Trophoblast cell (in vitro differentiated cells and primary cell): Measurements from ENCODE around the gene DNAJC5G.
A peak's percentile ranks its signal among the peaks of the same experiment; 100 is the strongest.

ENCODE experiments used
- DNase-seq, 2 donors: peaks; one replicate each; pipeline ENCODE4 v3.0.0-alpha.2; 2016
- H2AFZ ChIP-seq: 2 replicates; pipeline ENCODE4 v1.6.1; 2013; ENCODE audit warnings: low read length, moderate library complexity, mild to moderate bottlenecking; ENCODE audit not compliant: insufficient read depth, poor library complexity
- H2AK5ac ChIP-seq: 2 replicates; pipeline ENCODE4 v1.6.1; 2013; ENCODE audit warnings: mild to moderate bottlenecking, low read length
- H2BK120ac ChIP-seq: 2 replicates; pipeline ENCODE4 v1.6.1; 2013; ENCODE audit warnings: low read length, mild to moderate bottlenecking, moderate library complexity; ENCODE audit not compliant: insufficient read depth, poor library complexity
- H2BK12ac ChIP-seq: 2 replicates; pipeline ENCODE4 v1.6.1; 2013; ENCODE audit warnings: mild to moderate bottlenecking, low read length, moderate library complexity
- H2BK5ac ChIP-seq: 2 replicates; pipeline ENCODE4 v1.6.1; 2013; ENCODE audit warnings: low read length, low read depth, moderate library complexity, mild to moderate bottlenecking; ENCODE audit not compliant: poor library complexity
- H3K14ac ChIP-seq: 2 replicates; pipeline ENCODE4 v1.6.1; 2013; ENCODE audit warnings: mild to moderate bottlenecking, low read length
- H3K18ac ChIP-seq: 2 replicates; pipeline ENCODE4 v1.6.1; 2013; ENCODE audit warnings: mild to moderate bottlenecking, low read length
- H3K23ac ChIP-seq: 2 replicates; pipeline ENCODE4 v1.6.1; 2013; ENCODE audit warnings: low read length
- H3K27ac ChIP-seq: 2 replicates; pipeline ENCODE4 v1.5.1; 2013; ENCODE audit warnings: low read depth, mild to moderate bottlenecking, inconsistent platforms, low read length, moderate library complexity
- H3K27me3 ChIP-seq: 2 replicates; pipeline ENCODE4 v1.6.1; 2013; ENCODE audit warnings: inconsistent platforms, mild to moderate bottlenecking, low read length, moderate library complexity; ENCODE audit not compliant: insufficient read depth
- H3K36me3 ChIP-seq, 2 experiments: 1 replicate in 1 of 2; 2 replicates in 1 of 2; pipeline ENCODE4 v1.6.1; 2013; ENCODE audit warnings: low read length in 2 of 2, mild to moderate bottlenecking in 2 of 2, moderate library complexity in 1 of 2; ENCODE audit not compliant: insufficient read depth in 2 of 2, control insufficient read depth in 1 of 2
- H3K4ac ChIP-seq: 2 replicates; pipeline ENCODE4 v1.6.1; 2013; ENCODE audit warnings: low read depth, mild to moderate bottlenecking, low read length, moderate library complexity
- H3K4me1 ChIP-seq, 2 experiments: 1 replicate in 1 of 2; 2 replicates in 1 of 2; pipeline ENCODE4 v1.6.1; 2013; ENCODE audit warnings: low read length in 2 of 2, mild to moderate bottlenecking in 2 of 2, moderate library complexity in 1 of 2; ENCODE audit not compliant: insufficient read depth in 2 of 2, control insufficient read depth in 1 of 2
- H3K4me2 ChIP-seq: 2 replicates; pipeline ENCODE4 v1.6.1; 2013; ENCODE audit warnings: inconsistent platforms, mild to moderate bottlenecking, low read length, moderate library complexity
- H3K4me3 ChIP-seq: 2 replicates; pipeline ENCODE4 v1.5.1; 2013; ENCODE audit warnings: mild to moderate bottlenecking, low read depth, low read length, inconsistent platforms
- H3K79me1 ChIP-seq: one replicate; pipeline ENCODE4 v1.6.1; 2013; ENCODE audit warnings: low read length
- H3K79me2 ChIP-seq: 2 replicates; pipeline ENCODE4 v1.6.1; 2013; ENCODE audit warnings: low read length, mild to moderate bottlenecking; ENCODE audit not compliant: control insufficient read depth, insufficient read depth, poor library complexity
- H3K9ac ChIP-seq: 2 replicates; pipeline ENCODE4 v1.6.1; 2013; ENCODE audit warnings: mild to moderate bottlenecking, low read length
- H3K9me3 ChIP-seq: 2 replicates; pipeline ENCODE4 v1.6.1; 2013; ENCODE audit warnings: low read depth, mild to moderate bottlenecking, control low read depth, inconsistent platforms, low read length; ENCODE audit not compliant: insufficient read depth
- H4K12ac ChIP-seq: 2 replicates; pipeline ENCODE4 v1.6.1; 2013; ENCODE audit warnings: low read depth, mild to moderate bottlenecking, low read length, moderate library complexity
- H4K8ac ChIP-seq: 2 replicates; pipeline ENCODE4 v1.6.1; 2013; ENCODE audit warnings: low read depth, mild to moderate bottlenecking, low read length, moderate library complexity
- H4K91ac ChIP-seq: one replicate; pipeline ENCODE4 v1.6.1; 2013; ENCODE audit warnings: low read depth, mild to moderate bottlenecking, low read length, moderate library complexity
- WGBS: extraction: QIAGEN DNeasy Blood & Tissue Kit; methylation state at CpG from one replicate; pipeline ENCODE4 v1.1.7; 2013; ENCODE audit warnings: missing lambda C conversion rate; ENCODE audit not compliant: insufficient read length, insufficient coverage; ENCODE audit errors: extremely low coverage; 5-methylcytosine and 5-hydroxymethylcytosine counted together

The DNAJC5G gene

DNA sequence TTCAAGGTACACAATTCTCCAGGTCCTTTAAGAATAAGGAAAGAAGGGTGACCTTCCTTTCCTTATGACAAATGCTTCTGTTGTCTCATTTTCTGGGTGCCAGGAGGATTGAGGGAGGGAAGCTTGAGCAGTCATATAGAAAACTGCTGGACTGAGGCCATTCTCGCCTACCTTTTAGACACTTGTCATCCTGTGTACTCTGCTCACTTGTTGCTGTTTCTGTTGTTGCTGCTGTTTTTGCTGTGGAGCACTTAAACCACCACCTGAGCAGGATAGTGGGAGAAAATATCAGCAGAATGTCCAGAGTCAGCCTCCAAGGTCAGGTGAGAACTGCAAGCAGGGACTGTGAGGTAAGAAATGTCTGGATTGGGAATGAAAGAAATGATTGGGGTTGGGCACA lies 2.8 kb downstream of the DNAJC5G start:
- Histone ChIP-seq H3K27ac (no peak overlapping the region), H2AK5ac (no peak overlapping the region), H2AFZ (no peak overlapping the region), H3K18ac (no peak overlapping the region), H3K14ac (no peak overlapping the region), H2BK120ac (no peak overlapping the region), H3K4ac (no peak overlapping the region), H3K4me3 (no peak overlapping the region), H4K8ac (no peak overlapping the region), H2BK12ac (no peak overlapping the region), H3K9ac (no peak overlapping the region), H3K79me2 (no peaks in the 10 kb centered on the region), H3K4me2 (no peak overlapping the region), H3K27me3 (no peaks in the 10 kb centered on the region), H3K36me3 (no peaks in the 10 kb centered on the region), H3K79me1 (no peaks in the 10 kb centered on the region), H4K12ac (no peak overlapping the region), H3K9me3 (peaks cover 2% of the 10 kb centered on the region), H3K4me1 (peaks cover 4 to 7% of the 10 kb centered on the region in 2 experiments), H2BK5ac (no peak overlapping the region), H3K23ac (no peak overlapping the region), H4K91ac (no peak overlapping the region)
- DNase-seq: no peak
- no CpG with 5 or more reads among the region's 1 CpG for WGBS

- no CpG with 5 or more reads among the region's 3 CpGs for WGBS
- no peak overlapping the region for H3K4me2 ChIP-seq
- no peaks in the 10 kb centered on the region for H3K36me3 ChIP-seq
- H3K23ac ChIP-seq: no peak overlapping the region
- H3K9ac ChIP-seq: no peak overlapping the region
- no peak overlapping the region for H2AFZ ChIP-seq
- H3K18ac ChIP-seq: no peak overlapping the region
- H2AK5ac ChIP-seq: no peak overlapping the region
- H2BK5ac ChIP-seq: no peak overlapping the region
- no peaks in the 10 kb centered on the region for H3K79me2 ChIP-seq
- no peak overlapping the region for H3K27ac ChIP-seq
- no peak overlapping the region for H2BK12ac ChIP-seq
- no peak overlapping the region for H4K91ac ChIP-seq
- H3K27me3 ChIP-seq: no peaks in the 10 kb centered on the region
- H3K4me3 ChIP-seq: no peak overlapping the region
- no peak overlapping the region for H3K4ac ChIP-seq
- H2BK120ac ChIP-seq: no peak overlapping the region
- no peak overlapping the region for H3K14ac ChIP-seq
- H4K12ac ChIP-seq: no peak overlapping the region
- H3K79me1 ChIP-seq: no peaks in the 10 kb centered on the region
- DNase-seq: no peak
- peaks cover 4 to 7% of the 10 kb centered on the region in 2 experiments for H3K4me1 ChIP-seq
- H3K9me3 ChIP-seq: peaks cover 2% of the 10 kb centered on the region
- H4K8ac ChIP-seq: no peak overlapping the region
Measured at GRCh38 chr2:27280826-27281225, 5.6 kb downstream of the DNAJC5G start.

GRCh38 chr2:27281442-27281841 lies 6.2 kb downstream of the DNAJC5G start:
- no peaks in the 10 kb centered on the region for H3K79me2 ChIP-seq
- no peak overlapping the region for H3K18ac ChIP-seq
- no peak overlapping the region for H4K8ac ChIP-seq
- H2BK120ac ChIP-seq: no peak overlapping the region
- H3K4me1 ChIP-seq: peaks cover 4 to 7% of the 10 kb centered on the region in 2 experiments
- H2AFZ ChIP-seq: no peak overlapping the region
- no peak overlapping the region for H4K91ac ChIP-seq
- no peak overlapping the region for H2BK12ac ChIP-seq
- no peak overlapping the region for H3K9ac ChIP-seq
- H2BK5ac ChIP-seq: no peak overlapping the region
- H3K79me1 ChIP-seq: no peaks in the 10 kb centered on the region
- H3K27ac ChIP-seq: no peak overlapping the region
- peaks cover 2% of the 10 kb centered on the region for H3K9me3 ChIP-seq
- no peak overlapping the region for H3K14ac ChIP-seq
- no peak overlapping the region for H3K23ac ChIP-seq
- no peak overlapping the region for H3K4me3 ChIP-seq
- no peak overlapping the region for H3K4me2 ChIP-seq
- no peaks in the 10 kb centered on the region for H3K27me3 ChIP-seq
- H3K4ac ChIP-seq: no peak overlapping the region
- no peak overlapping the region for H2AK5ac ChIP-seq
- no peaks in the 10 kb centered on the region for H3K36me3 ChIP-seq
- WGBS: no CpG with 5 or more reads among the region's 3 CpGs
- DNase-seq: no peak
- no peak overlapping the region for H4K12ac ChIP-seq

- H3K27me3 ChIP-seq: no peaks in the 10 kb centered on the region
- no peak within 1 kb of the TSS for H3K4me2 ChIP-seq
- DNase-seq: peak in 1 of 2 donors; percentile 26
- H4K12ac ChIP-seq: no peak within 1 kb of the TSS
- no peak within 1 kb of the TSS for H2AFZ ChIP-seq
- peaks cover 2% of the 10 kb centered on the region for H3K9me3 ChIP-seq
- H2BK5ac ChIP-seq: no peak within 1 kb of the TSS
- no peak within 1 kb of the TSS for H3K4me3 ChIP-seq
- no peak within 1 kb of the TSS for H4K91ac ChIP-seq
- WGBS: no CpG with 5 or more reads among the region's 5 CpGs
- no peak within 1 kb of the TSS for H3K9ac ChIP-seq
- H3K4ac ChIP-seq: no peak within 1 kb of the TSS
- H3K14ac ChIP-seq: peak within 1 kb of the TSS; percentile 37
- no peaks in the 10 kb centered on the region for H3K79me1 ChIP-seq
- peaks cover 4 to 7% of the 10 kb centered on the region in 2 experiments for H3K4me1 ChIP-seq
- peak within 1 kb of the TSS; percentile 29 for H3K23ac ChIP-seq
- no peak within 1 kb of the TSS for H2AK5ac ChIP-seq
- H2BK120ac ChIP-seq: no peak within 1 kb of the TSS
- H3K27ac ChIP-seq: no peak within 1 kb of the TSS
- H3K79me2 ChIP-seq: no peaks in the 10 kb centered on the region
- no peak within 1 kb of the TSS for H3K18ac ChIP-seq
- no peak within 1 kb of the TSS for H2BK12ac ChIP-seq
- no peaks in the 10 kb centered on the region for H3K36me3 ChIP-seq
- H4K8ac ChIP-seq: no peak within 1 kb of the TSS
Measured at GRCh38 chr2:27281855-27282559, 6.8 kb downstream of the DNAJC5G start, which contains the start of gene TRIM54. TRIM54 (plus strand) TSS chr2:27282429; CDS start chr2:27282732, 303 bp downstream.
